ENCODE results near the gene MINPP1. TPM values are rescaled to one million over a fixed set of nuclear protein-coding genes. Genes with fewer than 3 reads are reported as not detected.
"Not testable (repeated sequence)": the region's sequence is repeated elsewhere in the genome, so short reads cannot be mapped to it uniquely, and the experiment has no call there.

The MINPP1 gene, protein sequence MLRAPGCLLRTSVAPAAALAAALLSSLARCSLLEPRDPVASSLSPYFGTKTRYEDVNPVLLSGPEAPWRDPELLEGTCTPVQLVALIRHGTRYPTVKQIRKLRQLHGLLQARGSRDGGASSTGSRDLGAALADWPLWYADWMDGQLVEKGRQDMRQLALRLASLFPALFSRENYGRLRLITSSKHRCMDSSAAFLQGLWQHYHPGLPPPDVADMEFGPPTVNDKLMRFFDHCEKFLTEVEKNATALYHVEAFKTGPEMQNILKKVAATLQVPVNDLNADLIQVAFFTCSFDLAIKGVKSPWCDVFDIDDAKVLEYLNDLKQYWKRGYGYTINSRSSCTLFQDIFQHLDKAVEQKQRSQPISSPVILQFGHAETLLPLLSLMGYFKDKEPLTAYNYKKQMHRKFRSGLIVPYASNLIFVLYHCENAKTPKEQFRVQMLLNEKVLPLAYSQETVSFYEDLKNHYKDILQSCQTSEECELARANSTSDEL
- polyA plus RNA-seq (ENCODE audit: insufficient read length) = 14.8 TPM

GRCh38 chr10:87504640-87505365 is at the start of gene MINPP1:
Gene MINPP1, plus strand, starts transcription at chr10:87504893. Its CDS starts 23 bp downstream, at chr10:87504916.
- peak; percentile 20 for DNase-seq (ENCODE audit: low read depth)

DNA sequence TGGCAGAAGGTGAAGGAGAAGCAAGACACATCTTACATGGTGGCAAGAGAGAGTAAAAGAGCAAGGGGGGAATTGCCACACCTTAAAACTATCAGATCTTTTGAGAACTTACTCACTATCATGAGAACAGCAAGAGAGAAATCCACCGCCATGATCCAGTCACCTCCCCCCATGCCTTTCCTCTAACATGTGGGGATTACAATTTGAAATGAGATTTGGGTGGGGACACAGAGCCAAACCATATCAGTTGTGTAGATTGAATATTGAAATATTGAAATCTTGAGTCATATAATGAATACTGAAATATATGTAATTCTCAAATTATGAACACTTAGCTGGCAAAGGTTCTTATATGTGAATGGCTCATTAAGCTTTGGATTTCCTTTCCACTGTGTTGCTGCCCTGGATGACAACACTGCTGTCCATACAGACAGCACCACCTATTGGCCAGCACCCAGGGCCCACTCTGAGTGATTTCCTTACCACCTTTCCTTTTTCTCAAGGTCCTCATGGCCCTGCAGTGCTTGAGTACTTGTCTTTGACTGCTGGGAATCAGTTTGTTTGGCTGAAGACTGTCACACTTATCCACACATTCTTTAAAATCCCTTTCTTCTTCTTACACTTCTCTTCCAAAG is 48.0 kb upstream of the MINPP1 start:
- DNase-seq (ENCODE audit: low read depth) = not testable (repeated sequence)

GRCh38 chr10:87461751-87462150 is 42.9 kb upstream of the MINPP1 start:
- DNase-seq (ENCODE audit: low read depth) = not testable (repeated sequence)

DNA sequence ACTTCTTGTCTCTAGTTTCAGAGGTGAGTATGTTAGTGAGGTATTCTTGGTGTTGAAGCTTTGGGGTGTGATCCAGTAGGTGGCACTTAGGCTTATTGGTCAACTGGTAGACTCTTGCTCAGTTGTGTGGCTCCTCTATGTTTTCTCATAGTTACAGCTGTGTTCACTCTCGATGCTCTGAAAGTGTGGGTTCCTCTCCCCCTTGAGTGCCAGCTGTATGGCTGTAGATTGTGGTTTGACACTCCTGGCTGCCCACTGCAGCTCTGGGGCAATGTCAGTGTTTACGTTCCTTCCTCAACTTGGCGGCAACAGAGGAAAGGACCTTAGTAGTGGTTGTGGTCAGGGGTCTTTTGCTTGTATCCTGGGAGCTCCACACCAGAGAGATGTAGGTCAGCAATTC is 37.8 kb upstream of the MINPP1 start:
- DNase-seq (ENCODE audit: low read depth) = not testable (repeated sequence)

GRCh38 chr10:87488733-87489132 is 16.0 kb upstream of the MINPP1 start:
- DNase-seq (ENCODE audit: low read depth) = not testable (repeated sequence)

DNA sequence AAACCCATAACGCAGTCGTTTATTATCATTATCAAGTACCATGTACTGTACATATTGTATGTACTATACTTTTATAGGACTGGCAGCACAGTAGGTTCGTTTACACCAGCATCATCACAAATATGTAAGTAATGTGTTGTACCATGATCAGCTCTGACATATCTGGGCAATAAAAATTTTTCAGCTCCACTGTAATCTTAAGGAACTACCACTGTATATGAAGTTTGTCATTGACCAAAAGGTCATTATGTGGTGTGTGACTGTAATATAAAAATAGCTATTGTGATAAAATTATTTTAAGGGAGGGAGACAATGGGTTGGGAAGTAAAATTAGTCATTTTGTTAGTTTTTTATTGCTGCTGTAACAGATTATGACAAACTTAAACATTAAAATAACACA is 14.4 kb upstream of the MINPP1 start:
- not testable (repeated sequence) for DNase-seq (ENCODE audit: low read depth)

DNA sequence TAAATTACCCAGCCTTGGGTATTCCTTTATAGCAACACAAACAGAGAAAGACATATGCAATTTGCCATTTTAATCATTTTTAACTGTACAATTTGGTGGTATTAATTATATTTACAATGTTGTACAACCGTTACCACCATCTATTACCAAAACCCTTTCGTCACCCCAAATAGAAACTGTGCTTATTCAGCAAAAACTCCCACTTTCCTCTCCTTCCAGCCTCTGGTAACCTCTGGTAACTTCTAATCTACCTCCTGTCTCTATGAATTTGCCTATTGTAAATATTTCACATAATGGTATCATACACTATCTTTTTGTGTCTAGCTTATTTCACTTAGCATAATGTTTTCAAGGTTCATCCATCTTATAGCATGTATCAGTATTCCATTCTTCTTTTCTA is 12.2 kb upstream of the MINPP1 start:
- DNase-seq (ENCODE audit: low read depth) = not testable (repeated sequence)

DNA sequence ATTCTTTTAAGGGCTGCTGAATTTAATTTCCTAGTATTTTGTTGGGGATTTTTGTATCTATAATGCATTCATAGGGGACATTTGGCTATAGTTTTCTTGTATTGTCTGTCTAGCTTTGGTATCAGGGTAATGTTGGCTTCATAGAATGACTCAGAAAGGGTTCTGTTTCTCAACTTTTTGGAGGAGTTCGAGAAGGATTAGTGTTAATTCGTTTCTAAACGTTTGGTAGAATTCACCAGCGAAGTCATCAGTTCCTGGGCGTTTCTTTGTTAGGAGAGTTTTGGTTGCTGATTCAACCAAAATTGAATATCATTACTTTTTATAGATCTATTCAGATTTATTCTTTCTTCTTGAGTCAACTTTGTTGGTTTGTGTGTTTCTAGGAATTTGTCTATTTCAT is 9.2 kb upstream of the MINPP1 start:
- not testable (repeated sequence) for DNase-seq (ENCODE audit: low read depth)

DNA sequence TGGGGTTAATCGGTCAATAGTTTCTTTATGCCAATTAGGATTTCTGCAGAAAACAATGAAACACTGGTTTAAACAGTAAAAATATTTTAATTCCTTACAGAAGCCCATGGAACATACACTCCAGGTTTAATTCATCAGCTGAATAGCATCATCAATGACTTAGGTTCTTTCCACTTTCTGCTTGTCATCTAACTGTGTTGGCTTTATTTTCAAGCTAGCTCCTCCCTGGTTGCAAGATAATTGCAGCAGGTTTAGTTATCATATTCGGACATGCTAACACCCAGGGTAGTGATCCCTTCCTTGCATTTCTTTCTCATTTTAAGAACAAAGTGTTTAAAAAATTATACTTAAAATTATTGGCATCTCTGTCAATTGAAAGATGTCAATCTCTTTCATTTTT is 7.3 kb upstream of the MINPP1 start:
- DNase-seq (ENCODE audit: low read depth) = not testable (repeated sequence)

- DNase-seq (ENCODE audit: low read depth) = not testable (repeated sequence)
Observed at GRCh38 chr10:87498106-87498789, 6.4 kb upstream of the MINPP1 start.

- DNase-seq (ENCODE audit: low read depth) = no peak
Observed at GRCh38 chr10:87500646-87501048, 4.0 kb upstream of the MINPP1 start.

DNA sequence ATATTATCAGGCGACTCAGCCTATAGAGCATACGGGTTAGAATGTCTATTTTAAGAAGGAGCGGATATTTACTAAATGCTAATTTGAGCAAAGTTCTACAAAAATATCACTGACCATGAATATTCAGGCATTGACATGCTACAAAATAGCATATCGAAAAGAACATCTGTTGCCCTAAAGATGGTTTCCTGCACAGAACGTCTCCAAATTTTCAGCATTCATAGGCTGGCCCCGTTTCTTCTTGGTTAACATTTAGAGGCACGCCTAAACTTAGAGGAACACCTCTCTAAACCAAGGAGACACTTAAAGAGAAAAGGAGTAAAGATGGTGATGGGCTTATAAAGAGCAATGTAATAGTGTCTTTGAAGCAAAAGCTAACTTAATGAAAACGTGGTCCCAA is 1.3 kb upstream of the MINPP1 start:
- no peak for DNase-seq (ENCODE audit: low read depth)

GRCh38 chr10:87503886-87504285 is 807 bp upstream of the MINPP1 start:
- DNase-seq (ENCODE audit: low read depth) = no peak

- DNase-seq (ENCODE audit: low read depth) = peak; percentile 1
Observed at GRCh38 chr10:87504307-87504639, 420 bp upstream of the MINPP1 start.

- peak; percentile 5 for DNase-seq (ENCODE audit: low read depth)
Observed at GRCh38 chr10:87505366-87506111, 846 bp downstream of the MINPP1 start.

DNA sequence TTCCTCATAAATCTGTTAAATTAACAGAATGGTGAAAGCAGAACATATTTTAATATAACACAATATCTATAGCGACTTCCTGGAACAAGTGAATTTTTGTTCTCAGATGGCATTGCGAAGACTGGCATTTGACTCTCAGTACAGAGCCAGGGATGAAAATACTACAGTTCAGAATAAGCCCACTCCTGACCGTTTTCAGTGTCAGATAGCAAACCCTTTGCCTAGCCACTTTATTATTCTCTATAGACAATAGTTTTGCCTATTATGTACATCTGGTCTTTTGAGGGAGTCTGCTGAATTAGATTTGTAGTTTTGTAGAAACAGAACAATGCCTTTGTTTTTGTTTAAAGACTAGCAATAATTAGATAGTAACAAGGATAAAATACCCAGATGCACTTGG is 2.3 kb downstream of the MINPP1 start:
- no peak for DNase-seq (ENCODE audit: low read depth)

- DNase-seq (ENCODE audit: low read depth) = no peak
Observed at GRCh38 chr10:87507879-87508483, 3.3 kb downstream of the MINPP1 start.

GRCh38 chr10:87508837-87509236 is 4.1 kb downstream of the MINPP1 start:
- DNase-seq (ENCODE audit: low read depth) = no peak

DNA sequence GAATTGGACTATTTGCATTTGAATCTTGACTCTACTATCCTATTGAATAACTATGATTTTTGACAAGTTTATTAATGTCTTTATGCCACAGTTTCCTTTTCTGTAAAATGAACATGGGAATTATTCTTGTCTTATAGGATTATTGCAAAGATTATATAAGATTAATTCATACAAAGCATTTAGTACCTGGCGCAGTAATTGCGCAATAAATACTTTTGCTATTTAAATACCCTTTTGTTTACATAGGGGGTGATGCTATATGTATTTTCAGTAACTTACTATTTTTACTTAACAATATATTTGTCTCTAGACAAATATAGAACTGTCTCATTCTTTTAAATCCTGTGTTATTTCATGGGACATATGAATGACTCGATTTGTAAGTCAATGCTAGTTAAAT is 5.3 kb downstream of the MINPP1 start:
- no peak for DNase-seq (ENCODE audit: low read depth)

DNA sequence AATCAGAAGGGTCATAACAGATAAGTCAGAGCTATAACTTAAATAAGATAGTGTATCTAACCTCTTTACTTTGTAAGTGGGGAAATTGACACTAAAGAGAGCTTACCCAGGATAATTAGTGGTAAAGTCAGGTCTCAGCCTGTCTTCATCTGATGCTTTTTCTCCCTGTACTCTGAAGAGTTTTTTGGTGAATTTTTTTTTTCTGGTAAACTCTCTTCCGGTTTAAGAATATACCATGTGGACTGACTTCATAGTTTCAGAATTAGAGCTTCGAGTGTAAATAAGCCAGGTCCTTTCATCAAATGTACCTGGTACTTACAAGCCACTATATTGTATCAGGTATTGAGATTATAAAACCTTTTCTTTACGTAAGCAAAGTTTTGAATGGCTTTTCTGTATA is 6.8 kb downstream of the MINPP1 start:
- DNase-seq (ENCODE audit: low read depth) = no peak

DNA sequence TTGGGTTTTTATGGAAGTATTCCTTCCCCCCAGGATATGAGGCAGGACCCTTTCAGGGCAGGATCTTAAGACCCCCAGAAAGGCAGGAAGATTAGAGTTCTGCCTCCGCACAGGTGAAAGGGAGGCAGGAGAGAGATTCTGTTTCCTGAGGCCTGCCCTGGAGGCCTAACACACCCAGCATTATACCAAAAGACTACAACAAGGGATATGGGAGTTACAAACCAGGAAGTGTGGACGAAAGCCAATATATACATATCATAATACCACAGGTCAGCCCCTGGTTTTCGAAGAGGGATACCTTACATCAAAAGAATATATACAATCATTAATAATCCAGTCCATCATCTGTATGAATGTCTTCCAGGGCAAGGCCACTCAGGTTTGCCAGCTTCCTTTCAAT is 14.2 kb downstream of the MINPP1 start:
- DNase-seq (ENCODE audit: low read depth) = no peak
